ENCODE results near the gene LRP1B.

LRP1B gene

GRCh38 chr2:140585016-140585415 lies 1545.8 kb downstream of the LRP1B start:
- Histone ChIP-seq H3K9me2 (replicated peaks; ENCODE audit: low read depth, low read length) (no peaks in the 10 kb centered on the region), H4K20me1 (ENCODE audit: insufficient read depth, low read length, poor library complexity, severe bottlenecking) (no peaks in the 10 kb centered on the region), H3K36me3 (ENCODE audit: insufficient read depth, low read length) (no peaks in the 10 kb centered on the region), H3K4me2 (ENCODE audit: low read depth, low read length, poor library complexity, severe bottlenecking) (no peak overlapping the region), H3K9me3 (ENCODE audit: insufficient read depth, low read depth, low read length) (no peaks in the 10 kb centered on the region), H3K4me1 (ENCODE audit: insufficient read depth, low read length, poor library complexity, severe bottlenecking) (no peaks in the 10 kb centered on the region), H3K9ac (ENCODE audit: low read depth, low read length, poor library complexity, severe bottlenecking) (no peak overlapping the region), H3K79me2 (ENCODE audit: insufficient read depth, low read length) (no peaks in the 10 kb centered on the region), H3K4me3 (ENCODE audit: low read length, poor library complexity, severe bottlenecking) (no peak overlapping the region), H3F3A (ENCODE audit: low read depth) (no peaks in the 10 kb centered on the region), H3K27me3 (ENCODE audit: insufficient read depth, low read length, poor library complexity, severe bottlenecking) (no peaks in the 10 kb centered on the region), H2AFZ (ENCODE audit: low read length) (no peak overlapping the region)
- TF ChIP-seq CTCF (conservative IDR thresholded peaks at IDR 0.05; ENCODE audit: low read length) (no peak), EZH2phosphoT487 (IDR thresholded peaks at IDR 0.05; ENCODE audit: borderline replicate concordance) (no peak)

GRCh38 chr2:140584471-140584870 lies 1546.3 kb downstream of the LRP1B start:
- Histone ChIP-seq H3K79me2 (ENCODE audit: insufficient read depth, low read length) (no peaks in the 10 kb centered on the region), H3K36me3 (ENCODE audit: insufficient read depth, low read length) (no peaks in the 10 kb centered on the region), H2AFZ (ENCODE audit: low read length) (no peak overlapping the region), H4K20me1 (ENCODE audit: insufficient read depth, low read length, poor library complexity, severe bottlenecking) (no peaks in the 10 kb centered on the region), H3K4me3 (ENCODE audit: low read length, poor library complexity, severe bottlenecking) (no peak overlapping the region), H3F3A (ENCODE audit: low read depth) (no peaks in the 10 kb centered on the region), H3K9ac (ENCODE audit: low read depth, low read length, poor library complexity, severe bottlenecking) (no peak overlapping the region), H3K27me3 (ENCODE audit: insufficient read depth, low read length, poor library complexity, severe bottlenecking) (no peaks in the 10 kb centered on the region), H3K4me2 (ENCODE audit: low read depth, low read length, poor library complexity, severe bottlenecking) (no peak overlapping the region), H3K9me3 (ENCODE audit: insufficient read depth, low read depth, low read length) (no peaks in the 10 kb centered on the region), H3K9me2 (replicated peaks; ENCODE audit: low read depth, low read length) (no peaks in the 10 kb centered on the region), H3K4me1 (ENCODE audit: insufficient read depth, low read length, poor library complexity, severe bottlenecking) (no peaks in the 10 kb centered on the region)
- TF ChIP-seq CTCF (conservative IDR thresholded peaks at IDR 0.05; ENCODE audit: low read length), result no peak
- no peak for TF ChIP-seq EZH2phosphoT487 (IDR thresholded peaks at IDR 0.05; ENCODE audit: borderline replicate concordance)

- Histone ChIP-seq H2AFZ (ENCODE audit: low read length) (no peak overlapping the region), H4K20me1 (ENCODE audit: insufficient read depth, low read length, poor library complexity, severe bottlenecking) (no peaks in the 10 kb centered on the region), H3K9ac (ENCODE audit: low read depth, low read length, poor library complexity, severe bottlenecking) (no peak overlapping the region), H3K9me3 (ENCODE audit: insufficient read depth, low read depth, low read length) (no peaks in the 10 kb centered on the region), H3K36me3 (ENCODE audit: insufficient read depth, low read length) (no peaks in the 10 kb centered on the region), H3K4me1 (ENCODE audit: insufficient read depth, low read length, poor library complexity, severe bottlenecking) (no peaks in the 10 kb centered on the region), H3K79me2 (ENCODE audit: insufficient read depth, low read length) (no peaks in the 10 kb centered on the region), H3K4me2 (ENCODE audit: low read depth, low read length, poor library complexity, severe bottlenecking) (no peak overlapping the region), H3F3A (ENCODE audit: low read depth) (no peaks in the 10 kb centered on the region), H3K27me3 (ENCODE audit: insufficient read depth, low read length, poor library complexity, severe bottlenecking) (no peaks in the 10 kb centered on the region), H3K4me3 (ENCODE audit: low read length, poor library complexity, severe bottlenecking) (no peak overlapping the region), H3K9me2 (replicated peaks; ENCODE audit: low read depth, low read length) (no peaks in the 10 kb centered on the region)
- TF ChIP-seq EZH2phosphoT487 (IDR thresholded peaks at IDR 0.05; ENCODE audit: borderline replicate concordance), result no peak
- TF ChIP-seq CTCF (conservative IDR thresholded peaks at IDR 0.05; ENCODE audit: low read length), result no peak
Observed at GRCh38 chr2:140580532-140581151, 1550.2 kb downstream of the LRP1B start.
